HCEC 1CT (cell line): ENCODE data around the gene CCT7.
"Not testable (repeated sequence)": the region's sequence is repeated elsewhere in the genome, so short reads cannot be mapped to it uniquely, and the experiment has no call there.

ENCODE experiments used
- DNase-seq: peaks from one replicate; pipeline ENCODE4 v3.0.0-alpha.2; 2017

Gene CCT7

GRCh38 chr2:73233932-73234832 is at the start of gene CCT7:
Gene CCT7, plus strand, starts transcription at chr2:73234308. Its CDS starts 71 bp downstream, at chr2:73234379.
- peak; percentile 85 for DNase-seq

GRCh38 chr2:73185965-73186364 is 48.1 kb upstream of the CCT7 start:
- DNase-seq = no peak

- DNase-seq = no peak
Observed at GRCh38 chr2:73187549-73187948, 46.6 kb upstream of the CCT7 start.

GRCh38 chr2:73197579-73197978 is 36.5 kb upstream of the CCT7 start:
- DNase-seq = no peak

- not testable (repeated sequence) for DNase-seq
Observed at GRCh38 chr2:73200281-73200680, 33.8 kb upstream of the CCT7 start.

- peak; percentile 8 for DNase-seq
Observed at GRCh38 chr2:73202156-73203054, 31.7 kb upstream of the CCT7 start, which contains the start of gene NOTO. Gene NOTO, plus strand, starts transcription at chr2:73202574. Its CDS starts 93 bp downstream, at chr2:73202667.

- DNase-seq = no peak
Observed at GRCh38 chr2:73203055-73203681, 30.9 kb upstream of the CCT7 start.

- DNase-seq = no peak
Observed at GRCh38 chr2:73205611-73206010, 28.5 kb upstream of the CCT7 start.

GRCh38 chr2:73208258-73208657 is 25.9 kb upstream of the CCT7 start:
- no peak for DNase-seq

- DNase-seq = no peak
Observed at GRCh38 chr2:73210019-73210418, 24.1 kb upstream of the CCT7 start.

- no peak for DNase-seq
Observed at GRCh38 chr2:73210696-73211095, 23.4 kb upstream of the CCT7 start.

- no peak for DNase-seq
Observed at GRCh38 chr2:73212098-73212447, 22.0 kb upstream of the CCT7 start.

- DNase-seq = peak; percentile 67
Observed at GRCh38 chr2:73212448-73213176, 21.5 kb upstream of the CCT7 start.

GRCh38 chr2:73214120-73215035 is 19.7 kb upstream of the CCT7 start, which contains the start of gene SMYD5:
Gene SMYD5, plus strand, starts transcription at chr2:73214245. Its CDS starts 22 bp downstream, at chr2:73214267.
- peak; percentile 78 for DNase-seq

- no peak for DNase-seq
Observed at GRCh38 chr2:73215254-73215653, 18.9 kb upstream of the CCT7 start.

GRCh38 chr2:73217160-73217559 is 16.9 kb upstream of the CCT7 start:
- no peak for DNase-seq

- DNase-seq = no peak
Observed at GRCh38 chr2:73217826-73218225, 16.3 kb upstream of the CCT7 start.

GRCh38 chr2:73218298-73218697 is 15.8 kb upstream of the CCT7 start:
- DNase-seq = no peak

- no peak for DNase-seq
Observed at GRCh38 chr2:73223821-73224220, 10.3 kb upstream of the CCT7 start.

GRCh38 chr2:73225513-73226360 is 8.4 kb upstream of the CCT7 start:
- DNase-seq = no peak
